ENCODE measurements around the gene INTU.

Gene INTU

DNA sequence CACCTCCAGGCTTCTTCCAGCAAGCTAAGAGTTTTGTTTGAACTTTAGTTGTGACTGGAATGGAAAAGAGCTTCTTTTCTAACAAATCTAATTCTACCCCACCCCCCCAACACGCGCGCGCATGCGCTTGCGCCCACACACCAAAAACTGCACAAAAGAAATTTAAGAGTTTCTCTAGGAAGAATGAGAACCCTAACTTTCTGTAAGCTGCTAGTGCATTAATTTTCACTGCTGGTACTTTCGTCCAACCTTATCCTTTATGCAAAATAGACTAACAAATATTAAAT, 9.0 kb upstream of the INTU start:
- DNase-seq (ENCODE audit: insufficient read length, low spot score), result no peak
- no peak for FAIRE-seq

GRCh38 chr4:127624173-127624572, 8.6 kb upstream of the INTU start:
- TF ChIP-seq CTCF (IDR thresholded peaks at IDR 0.05; ENCODE audit: insufficient read depth, missing control alignments), result no peak

More for the DNA sequence above, 9.0 kb upstream of the INTU start:
- no peak for TF ChIP-seq CTCF (IDR thresholded peaks at IDR 0.05; ENCODE audit: insufficient read depth, missing control alignments)

GRCh38 chr4:127629371-127629770, 3.4 kb upstream of the INTU start:
- no peak for DNase-seq (ENCODE audit: insufficient read length, low spot score)
- TF ChIP-seq CTCF (IDR thresholded peaks at IDR 0.05; ENCODE audit: insufficient read depth, missing control alignments), result no peak
- no peak for FAIRE-seq

More at GRCh38 chr4:127624173-127624572, 8.6 kb upstream of the INTU start:
- FAIRE-seq (no peak), DNase-seq (ENCODE audit: insufficient read length, low spot score) (no peak)

DNA sequence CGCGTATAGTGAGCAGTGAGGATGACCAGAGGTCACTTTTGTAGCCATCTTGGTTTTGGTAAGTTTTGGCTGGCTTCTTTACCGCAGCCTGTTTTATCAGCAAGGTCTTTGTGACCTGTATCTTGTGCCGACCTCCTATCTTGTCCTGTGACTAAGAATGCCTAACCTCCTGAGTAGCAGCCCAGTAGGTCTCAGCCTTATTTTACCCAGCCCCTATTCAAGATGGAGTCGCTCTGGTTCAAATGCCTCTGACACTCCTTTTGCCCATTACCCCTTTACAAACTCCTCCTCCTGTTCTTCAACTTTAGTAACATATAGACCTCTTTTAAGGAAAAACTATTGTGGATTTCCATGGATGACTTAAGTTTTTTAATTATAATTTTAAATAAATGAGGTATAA, 2.6 kb upstream of the INTU start:
- FAIRE-seq (no peak), DNase-seq (ENCODE audit: insufficient read length, low spot score) (no peak)
- no peak for TF ChIP-seq CTCF (IDR thresholded peaks at IDR 0.05; ENCODE audit: insufficient read depth, missing control alignments)

GRCh38 chr4:127631420-127631819, 1.3 kb upstream of the INTU start:
- FAIRE-seq (no peak), DNase-seq (ENCODE audit: insufficient read length, low spot score) (no peak)
- TF ChIP-seq CTCF (IDR thresholded peaks at IDR 0.05; ENCODE audit: insufficient read depth, missing control alignments), result no peak

DNA sequence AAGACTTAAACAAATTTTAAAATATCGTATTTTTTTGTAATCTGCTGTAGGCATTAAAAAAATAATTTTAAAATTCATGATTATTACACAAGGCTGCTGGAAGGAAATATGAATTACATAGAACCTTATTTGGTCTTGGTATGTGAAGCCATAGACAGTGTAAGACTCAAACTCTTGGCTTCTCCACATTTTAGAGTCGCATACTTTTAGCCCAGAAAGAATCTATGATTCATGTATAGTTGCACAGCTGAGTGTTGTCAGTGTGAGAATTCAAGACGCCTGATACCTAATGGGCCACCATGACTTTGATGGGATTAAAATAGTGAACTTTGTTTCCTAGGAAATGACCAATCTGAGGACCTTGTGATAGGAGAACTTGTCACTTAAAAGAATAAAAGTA, 1.4 kb downstream of the INTU start:
- DNase-seq (ENCODE audit: insufficient read length, low spot score), result no peak

DNA sequence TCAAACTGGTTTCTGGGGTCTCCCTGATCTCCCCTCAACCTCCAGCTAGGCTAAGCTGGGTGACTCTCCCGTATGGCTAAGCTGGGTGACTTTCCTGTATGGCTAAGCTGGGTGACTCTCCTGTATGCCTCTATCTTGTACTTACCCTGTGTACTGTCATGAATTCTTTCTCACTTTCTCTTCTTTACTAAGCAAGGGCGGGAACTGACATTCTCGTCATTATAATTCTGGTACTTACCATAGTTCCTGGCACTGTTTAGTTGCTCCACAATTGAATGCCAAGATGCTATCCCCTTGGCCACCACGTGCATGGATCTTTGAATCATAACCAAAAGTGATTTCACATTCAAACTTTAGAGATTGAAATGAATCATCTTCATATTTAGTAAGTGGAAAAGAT, 8.8 kb downstream of the INTU start:
- DNase-seq (ENCODE audit: insufficient read length, low spot score) (no peak), FAIRE-seq (no peak)
- TF ChIP-seq CTCF (IDR thresholded peaks at IDR 0.05; ENCODE audit: insufficient read depth, missing control alignments), result no peak

More for the DNA sequence above, 1.4 kb downstream of the INTU start:
- TF ChIP-seq CTCF (IDR thresholded peaks at IDR 0.05; ENCODE audit: insufficient read depth, missing control alignments), result no peak
- no peak for FAIRE-seq

All from D721Med (cell line).